Esophagus muscularis mucosa (tissue), 4 donors: ENCODE data around the gene AGGF1. TPM values are rescaled to one million over a fixed set of nuclear protein-coding genes. Genes with fewer than 3 reads are reported as not detected.
A peak's percentile ranks its signal among the peaks of the same experiment; 100 is the strongest.

Experiments used
- DNase-seq: peaks from one replicate; pipeline ENCODE4 v3.0.0-alpha.2; 2017; ENCODE audit errors: extremely low spot score
- H3K27ac ChIP-seq, 4 donors: fragments of 200-600 bp; sonication (generic); replicated peaks in 1 of 4; 1 replicate in 3 of 4; 2 replicates in 1 of 4; pipeline ENCODE4 v1.5.1; 2016 to 2019; ENCODE audit warnings: mild to moderate bottlenecking in 1 of 4
- H3K27me3 ChIP-seq, 4 donors: fragments of 200-600 bp; sonication (generic); one replicate each; pipeline versions ENCODE4 v1.5.1 to v1.6.0; 2016 to 2019
- H3K36me3 ChIP-seq, 4 donors: fragments of 200-600 bp; sonication (generic); one replicate each; pipeline ENCODE4 v1.5.1; 2016 to 2019
- H3K4me1 ChIP-seq, 4 donors: fragments of 200-600 bp; sonication (generic); one replicate each; pipeline ENCODE4 v1.5.1; 2016 to 2019
- H3K4me3 ChIP-seq, 4 donors: fragments of 200-600 bp; sonication (generic); 1 replicate in 2 of 4; 2 replicates in 2 of 4; pipeline ENCODE4 v1.5.1; 2016 to 2019; ENCODE audit warnings: mild to moderate bottlenecking in 4 of 4, moderate library complexity in 1 of 4
- H3K9me3 ChIP-seq, 4 donors: fragments of 200-600 bp; sonication (generic); 1 replicate in 3 of 4; 2 replicates in 1 of 4; pipeline ENCODE4 v1.5.1; 2016 to 2019
- CTCF ChIP-seq, 3 experiments: fragments of 200-600 bp in 2 of 3; fragments of 450-650 bp in 1 of 3; sonication (generic) in 2 of 3; IDR thresholded peaks; one replicate each; pipeline ENCODE4 v1.5.1; 2017 to 2019; ENCODE audit warnings: antibody characterized with exemption in 3 of 3, mild to moderate bottlenecking in 2 of 3, moderate library complexity in 1 of 3
- EP300 ChIP-seq: sonication (generic); formaldehyde crosslinking; IDR thresholded peaks from one replicate; pipeline ENCODE4 v1.6.1; 2017; ENCODE audit warnings: antibody characterized with exemption
- POLR2A ChIP-seq: fragments of 450-650 bp; IDR thresholded peaks from one replicate; pipeline ENCODE4 v1.6.1; 2017; ENCODE audit warnings: antibody characterized with exemption, moderate library complexity, mild to moderate bottlenecking, low read depth
- POLR2AphosphoS5 ChIP-seq, 2 donors: sonication (generic); formaldehyde crosslinking; IDR thresholded peaks; one replicate each; pipeline ENCODE4 v1.6.1; 2017; ENCODE audit warnings: antibody characterized with exemption in 2 of 2
- whole genome bisulfite sequencing: methylation state at CpG from one replicate; pipeline ENCODE4 v1.1.5; 2018; 5-methylcytosine and 5-hydroxymethylcytosine counted together
- intact Hi-C: fragments of 100-400 bp; cut with DNase I; formaldehyde crosslinking; loops from one replicate; pipeline ENCODE4 v1.15.1; 2023
- total RNA-seq, 4 donors: library from RNA; depleted of rRNA; stranded (reverse); fragments of >200 nt; gene quantifications; one replicate each; pipeline versions ENCODE4 v1.1.0 to v1.2.1, GENCODE V29; 2016

Gene AGGF1
- total RNA-seq, 4 donors from 2014 or later: 16.4 to 25.0 (median 22.7) TPM

DNA sequence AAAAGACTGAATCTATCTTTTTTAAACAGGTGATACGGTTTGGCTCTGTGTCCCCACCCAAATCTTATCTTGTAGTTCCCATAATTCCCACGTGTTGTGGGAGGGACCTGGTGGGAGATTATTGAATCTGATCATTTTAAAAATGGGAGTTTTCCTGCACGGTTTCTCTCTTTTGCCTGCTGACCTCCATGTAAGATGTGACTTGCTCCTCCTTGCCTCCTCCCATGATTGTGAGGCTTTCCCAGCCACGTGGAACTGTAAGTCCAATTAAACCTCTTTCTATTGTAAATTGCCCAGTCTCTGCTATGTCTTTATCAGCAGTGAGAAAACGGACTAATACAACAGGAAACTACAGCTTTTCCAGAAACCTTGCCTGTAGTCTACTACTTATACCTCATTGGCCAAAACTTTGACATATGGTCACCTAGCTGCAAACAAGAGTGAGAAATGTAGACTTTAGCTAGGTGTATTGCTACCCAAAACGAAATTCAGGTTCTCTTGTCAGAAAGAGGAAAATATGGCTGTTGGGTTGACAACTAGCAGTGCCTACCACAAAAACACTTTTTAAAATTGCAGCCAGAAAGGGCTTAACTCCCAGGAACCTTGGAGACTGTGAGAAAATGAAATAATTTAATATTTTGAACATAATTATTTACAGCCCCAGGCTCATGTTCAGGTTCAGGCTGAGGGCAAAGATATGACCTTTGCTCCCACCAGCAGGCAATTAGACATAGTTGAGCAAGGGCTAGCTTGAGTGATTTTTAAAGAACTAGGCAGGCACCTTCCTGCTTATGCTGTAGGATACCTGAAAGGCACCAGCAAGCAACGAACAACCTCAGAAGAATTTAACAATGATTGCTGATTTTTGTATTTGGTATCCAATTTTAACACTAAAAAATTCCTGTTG lies 7.4 kb upstream of the AGGF1 start:
- no peaks in the 10 kb centered on the region for H3K9me3 ChIP-seq

DNA sequence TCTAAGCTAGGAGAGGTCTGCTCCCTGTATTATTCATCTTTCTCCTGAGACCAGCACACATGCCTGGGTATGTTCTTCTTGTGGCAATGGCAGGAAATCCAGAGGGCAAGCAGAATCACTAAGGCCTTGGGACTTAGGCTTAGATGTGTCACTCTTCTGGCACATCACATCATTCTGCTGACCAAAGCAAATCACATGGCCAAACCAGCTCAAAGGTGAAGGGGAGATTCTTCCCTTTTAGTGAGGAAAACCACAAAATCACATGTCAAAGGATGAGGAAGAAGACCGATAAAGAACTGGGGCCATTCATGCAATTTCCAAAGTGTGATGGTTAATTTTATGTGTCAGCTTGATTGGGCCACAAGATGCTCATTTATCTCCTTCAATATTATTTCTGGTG lies 5.7 kb upstream of the AGGF1 start:
- peaks cover 0 to 3% (median 2%) of the 10 kb centered on the region in 4 donors for H3K4me1 ChIP-seq
- H3K36me3 ChIP-seq: no peaks in the 10 kb centered on the region
- TF ChIP-seq CTCF (IDR thresholded peaks at IDR 0.05) (no peak), POLR2A (no peak), POLR2AphosphoS5 (IDR thresholded peaks at IDR 0.05) (no peak), EP300 (no peak)
- intact Hi-C loops: no loop called here
- WGBS: 88% methylated on average over 1 of the region's 1 CpG
- no peak overlapping the region for H3K4me3 ChIP-seq
- no peak for DNase-seq
- peaks cover 0 to 5% (median 0%) of the 10 kb centered on the region in 4 donors for H3K27me3 ChIP-seq
- no peaks in the 10 kb centered on the region for H3K9me3 ChIP-seq
- H3K27ac ChIP-seq: no peak overlapping the region

More for the DNA sequence above, 7.4 kb upstream of the AGGF1 start:
- Histone ChIP-seq H3K36me3 (no peaks in the 10 kb centered on the region), H3K4me3 (no peak overlapping the region), H3K27ac (no peak overlapping the region), H3K27me3 (peaks cover 0 to 9% (median 0%) of the 10 kb centered on the region in 4 donors), H3K4me1 (no peaks in the 10 kb centered on the region)
- DNase-seq: no peak
- TF ChIP-seq POLR2A (no peak), EP300 (no peak), CTCF (IDR thresholded peaks at IDR 0.05) (no peak), POLR2AphosphoS5 (IDR thresholded peaks at IDR 0.05) (no peak)
- intact Hi-C loops: no loop called here
- WGBS: 73% methylated on average over 7 of the region's 7 CpGs

DNA sequence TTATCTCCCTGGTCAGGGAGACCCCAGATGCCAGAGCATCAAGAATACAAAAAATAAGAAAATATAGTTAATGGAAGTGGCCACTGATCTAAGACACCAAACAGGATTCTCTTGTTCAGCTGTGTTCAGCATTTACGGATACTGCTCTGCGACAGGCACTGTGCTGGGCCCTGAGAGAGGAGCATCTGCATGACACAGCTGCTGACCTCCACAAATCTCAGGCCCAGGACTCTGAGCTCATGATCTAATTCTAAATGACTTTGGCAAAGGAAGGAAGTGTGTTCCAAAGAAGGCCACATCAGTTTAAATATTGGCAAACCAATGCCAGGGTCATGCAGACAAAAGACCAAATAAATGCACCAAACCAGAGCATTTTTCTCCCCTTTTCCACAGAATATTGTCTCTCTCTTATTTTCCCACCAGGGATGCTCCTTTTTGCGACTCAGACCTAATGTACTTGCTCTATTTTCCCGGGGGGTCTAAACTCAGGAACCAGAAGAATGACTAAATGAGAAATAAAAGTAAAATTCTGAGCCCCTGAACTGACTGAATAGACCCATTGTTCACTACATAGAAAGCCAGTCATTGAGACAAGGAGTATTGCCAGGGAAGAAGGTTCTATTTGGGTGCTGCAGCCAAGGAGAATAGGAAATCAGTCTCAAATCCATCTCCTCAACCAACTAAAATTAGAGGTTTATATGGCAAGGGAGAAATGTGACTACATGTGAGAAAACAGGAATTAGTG lies 1.4 kb upstream of the AGGF1 start:
- H3K9me3 ChIP-seq: no peaks in the 10 kb centered on the region
- H3K36me3 ChIP-seq: no peaks in the 10 kb centered on the region
- peaks cover 9 to 37% (median 29%) of the 10 kb centered on the region in 4 donors for H3K4me1 ChIP-seq
- H3K4me3 ChIP-seq: no peak overlapping the region
- no peak overlapping the region for H3K27ac ChIP-seq
- no peaks in the 10 kb centered on the region for H3K27me3 ChIP-seq
- 99% methylated on average over 4 of the region's 4 CpGs for WGBS
- DNase-seq: no peak
- intact Hi-C loops: no loop called here
- TF ChIP-seq POLR2A (no peak), POLR2AphosphoS5 (IDR thresholded peaks at IDR 0.05) (no peak), EP300 (no peak), CTCF (IDR thresholded peaks at IDR 0.05) (no peak)

- TF ChIP-seq POLR2A (no peak), EP300 (no peak), POLR2AphosphoS5 (IDR thresholded peaks at IDR 0.05) (no peak), CTCF (IDR thresholded peaks at IDR 0.05) (no peak)
These were observed 773 bp upstream of the AGGF1 start for GRCh38 chr5:77029376-77029885.

More at GRCh38 chr5:77029376-77029885, 773 bp upstream of the AGGF1 start:
- no peak for DNase-seq
- Histone ChIP-seq H3K4me1 (peaks cover 9 to 37% (median 31%) of the 10 kb centered on the region in 4 donors), H3K27ac (peak overlapping the region; percentile 89 to 96 (median 91)), H3K4me3 (peak overlapping the region; percentile 70 to 95 (median 92)), H3K9me3 (no peaks in the 10 kb centered on the region), H3K27me3 (no peaks in the 10 kb centered on the region), H3K36me3 (peaks cover 0 to 2% (median under 1%) of the 10 kb centered on the region in 4 donors)
- intact Hi-C loops: no loop called here
- 97% methylated on average over 2 of the region's 2 CpGs for WGBS
